GM12872 (cell line): ENCODE results near the gene FARS2.

Experiments used
- CTCF ChIP-seq: IDR thresholded peaks from 3 replicates; pipeline ENCODE4 v1.5.1; 2011; ENCODE audit warnings: low read depth, mild to moderate bottlenecking, low read length, moderate library complexity; ENCODE audit not compliant: insufficient read depth

Gene FARS2

GRCh38 chr6:5405976-5406375, 144.7 kb downstream of the FARS2 start:
- no peak for TF ChIP-seq CTCF

GRCh38 chr6:5411414-5411813, 150.1 kb downstream of the FARS2 start:
- TF ChIP-seq CTCF: no peak

- TF ChIP-seq CTCF: no peak
Measured at GRCh38 chr6:5412017-5412416, 150.7 kb downstream of the FARS2 start.

GRCh38 chr6:5412663-5413062, 151.3 kb downstream of the FARS2 start:
- no peak for TF ChIP-seq CTCF

- TF ChIP-seq CTCF: no peak
Measured at GRCh38 chr6:5416250-5416649, 154.9 kb downstream of the FARS2 start.

- peak; percentile 67 for TF ChIP-seq CTCF
Measured at GRCh38 chr6:5422321-5422915, 161.1 kb downstream of the FARS2 start.

- TF ChIP-seq CTCF: no peak
Measured at GRCh38 chr6:5423251-5423650, 161.9 kb downstream of the FARS2 start.
